Erythroblast (primary cell): ENCODE measurements around the gene APPL2.

Source experiments
- GATA1 ChIP-seq: IDR thresholded peaks from 2 replicates; pipeline ENCODE4 v1.6.1; 2011; ENCODE audit warnings: low read depth, mild to moderate bottlenecking, control low read depth, low read length, moderate library complexity
- POLR2A ChIP-seq: IDR thresholded peaks from 2 replicates; pipeline ENCODE4 v1.6.1; 2011; ENCODE audit warnings: mild to moderate bottlenecking, low read length

DNA sequence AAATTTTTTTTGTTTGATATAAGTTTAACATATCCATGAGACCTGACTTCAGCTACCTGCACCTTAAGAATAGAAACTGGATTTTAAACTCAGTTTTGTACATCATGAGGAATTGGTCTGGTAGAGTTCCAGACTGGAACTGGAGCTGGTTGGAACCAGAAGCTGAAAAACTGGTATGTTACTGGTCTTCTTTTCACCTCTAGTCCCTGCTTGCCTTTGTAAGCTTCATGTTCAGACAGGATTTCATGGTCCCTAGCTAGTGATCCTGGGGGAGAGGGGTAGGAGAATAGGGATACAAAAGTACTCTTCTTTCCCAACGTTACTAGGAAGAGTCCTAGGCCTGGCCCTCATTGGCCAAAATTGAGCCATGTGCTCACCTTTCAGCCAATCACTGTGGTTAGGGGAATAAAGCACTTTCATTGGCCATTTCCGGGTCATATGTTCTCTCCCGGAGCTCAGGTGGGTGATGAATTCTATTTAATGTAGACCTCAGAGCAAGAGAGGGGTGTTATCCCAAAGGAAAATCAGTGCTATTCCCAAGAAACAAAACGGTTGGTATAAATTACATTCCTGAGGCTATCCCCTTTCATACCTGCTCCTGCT, 36.9 kb upstream of the APPL2 start:
- TF ChIP-seq POLR2A (no peak), GATA1 (no peak)
